HEK293T (cell line): ENCODE data around the gene TRERF1.

Experiments
- CTCF ChIA-PET: fragments of 350-600 bp; formaldehyde crosslinking; extraction: SDS; loops from one replicate; lab custom pipeline; 2021; ENCODE audit warnings: antibody characterized with exemption, inconsistent platforms; lab: Yijun Ruan, JAX
- POLR2A ChIA-PET: fragments of 350-600 bp; formaldehyde crosslinking; extraction: SDS; loops from one replicate; lab custom pipeline; 2020; ENCODE audit warnings: antibody characterized with exemption, inconsistent platforms; lab: Yijun Ruan, JAX
- DNase-seq: peaks from one replicate; pipeline ENCODE4 v3.0.0; 2012; ENCODE audit warnings: mixed read lengths; ENCODE audit errors: extremely low spot score
- ARNT ChIP-seq: fragments of 450-650 bp; IDR thresholded peaks from 2 replicates; pipeline ENCODE4 v1.6.1; 2017; ENCODE audit warnings: mild to moderate bottlenecking
- BHLHE40 ChIP-seq: fragments of 450-650 bp; IDR thresholded peaks from 2 replicates; pipeline ENCODE4 v1.6.1; 2016; ENCODE audit warnings: mild to moderate bottlenecking, moderate library complexity, borderline replicate concordance
- CTBP1 ChIP-seq: fragments of 450-650 bp; IDR thresholded peaks from 2 replicates; pipeline ENCODE4 v1.6.1; 2016; ENCODE audit warnings: borderline replicate concordance
- ELF4 ChIP-seq: fragments of 450-650 bp; IDR thresholded peaks from 2 replicates; pipeline ENCODE4 v1.6.1; 2017; ENCODE audit warnings: antibody characterized with exemption
- FOXA1 ChIP-seq: fragments of 450-650 bp; IDR thresholded peaks from 2 replicates; pipeline ENCODE4 v1.6.1; 2016; ENCODE audit warnings: mild to moderate bottlenecking
- FOXK2 ChIP-seq: fragments of 450-650 bp; IDR thresholded peaks from 2 replicates; pipeline ENCODE4 v1.6.1; 2016; ENCODE audit warnings: mild to moderate bottlenecking
- FOXM1 ChIP-seq: fragments of 450-650 bp; IDR thresholded peaks from 2 replicates; pipeline ENCODE4 v1.6.1; 2017; ENCODE audit warnings: mild to moderate bottlenecking, borderline replicate concordance
- HDGF ChIP-seq: fragments of 450-650 bp; IDR thresholded peaks from 2 replicates; pipeline ENCODE4 v1.6.1; 2017; ENCODE audit warnings: antibody characterized with exemption, borderline replicate concordance
- L3MBTL2 ChIP-seq: fragments of 450-650 bp; conservative IDR thresholded peaks from 2 replicates; pipeline ENCODE4 v1.6.1; 2016; ENCODE audit warnings: mild to moderate bottlenecking
- LEF1 ChIP-seq: fragments of 450-650 bp; IDR thresholded peaks from 2 replicates; pipeline ENCODE4 v1.6.1; 2017; ENCODE audit warnings: mild to moderate bottlenecking, borderline replicate concordance
- NFRKB ChIP-seq: fragments of 450-650 bp; IDR thresholded peaks from 2 replicates; pipeline ENCODE4 v1.6.1; 2016; ENCODE audit warnings: mild to moderate bottlenecking, moderate library complexity
- PKNOX1 ChIP-seq: fragments of 450-650 bp; IDR thresholded peaks from 2 replicates; pipeline ENCODE4 v1.6.1; 2016
- SP1 ChIP-seq: fragments of 450-650 bp; IDR thresholded peaks from 2 replicates; pipeline ENCODE4 v1.6.1; 2017
- SUZ12 ChIP-seq: fragments of 450-650 bp; IDR thresholded peaks from 2 replicates; pipeline ENCODE4 v1.6.1; 2016; ENCODE audit warnings: mild to moderate bottlenecking
- TARDBP ChIP-seq: fragments of 450-650 bp; IDR thresholded peaks from 2 replicates; pipeline ENCODE4 v1.6.1; 2016
- ZNF384 ChIP-seq: fragments of 450-650 bp; IDR thresholded peaks from 2 replicates; pipeline ENCODE4 v1.6.1; 2016

Gene TRERF1

GRCh38 chr6:42374018-42374669, 77.6 kb downstream of the TRERF1 start:
- DNase-seq = no peak
- CTCF ChIA-PET = no interaction called here
- no peak for TF ChIP-seq CTBP1
- TF ChIP-seq FOXM1 = no peak
- no peak for TF ChIP-seq FOXA1
- TF ChIP-seq ELF4 = no peak
- TF ChIP-seq ZNF384 = no peak
- TF ChIP-seq PKNOX1 = no peak
- no peak for TF ChIP-seq L3MBTL2
- no peak for TF ChIP-seq TARDBP
- no peak for TF ChIP-seq BHLHE40
- no peak for TF ChIP-seq LEF1
- TF ChIP-seq NFRKB = no peak
- TF ChIP-seq SP1 = no peak
- no peak for TF ChIP-seq HDGF
- TF ChIP-seq FOXK2 = no peak
- no peak for TF ChIP-seq SUZ12
- TF ChIP-seq ARNT = no peak
- POLR2A ChIA-PET = no interaction called here

DNA sequence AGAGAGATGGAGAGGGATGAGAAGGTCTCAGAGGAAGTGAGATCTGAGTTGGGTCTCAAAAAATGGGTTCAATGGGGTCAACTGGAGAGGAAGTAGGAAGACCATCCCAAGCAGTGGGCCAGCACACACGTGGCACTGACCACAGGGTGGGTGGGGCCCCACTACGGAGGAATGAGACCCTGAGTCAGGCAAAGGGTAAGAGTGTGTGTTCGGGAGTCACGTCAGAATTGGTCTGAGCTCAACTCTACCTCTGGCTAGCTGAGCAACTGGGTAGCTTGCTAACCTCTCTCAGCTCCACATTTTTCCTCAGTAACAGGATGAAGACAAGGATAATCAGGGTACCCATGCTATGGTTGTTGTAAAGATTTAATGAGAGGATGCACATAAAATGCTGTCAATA, 79.0 kb downstream of the TRERF1 start:
- ChIA-PET POLR2A (no interaction called here), CTCF (no interaction called here)
- no peak for DNase-seq
- no peak for TF ChIP-seq SP1
- no peak for TF ChIP-seq SUZ12
- no peak for TF ChIP-seq L3MBTL2
- no peak for TF ChIP-seq LEF1
- TF ChIP-seq BHLHE40 = no peak
- no peak for TF ChIP-seq CTBP1
- no peak for TF ChIP-seq TARDBP
- TF ChIP-seq HDGF = no peak
- no peak for TF ChIP-seq ARNT
- TF ChIP-seq NFRKB = no peak
- TF ChIP-seq ZNF384 = no peak

DNA sequence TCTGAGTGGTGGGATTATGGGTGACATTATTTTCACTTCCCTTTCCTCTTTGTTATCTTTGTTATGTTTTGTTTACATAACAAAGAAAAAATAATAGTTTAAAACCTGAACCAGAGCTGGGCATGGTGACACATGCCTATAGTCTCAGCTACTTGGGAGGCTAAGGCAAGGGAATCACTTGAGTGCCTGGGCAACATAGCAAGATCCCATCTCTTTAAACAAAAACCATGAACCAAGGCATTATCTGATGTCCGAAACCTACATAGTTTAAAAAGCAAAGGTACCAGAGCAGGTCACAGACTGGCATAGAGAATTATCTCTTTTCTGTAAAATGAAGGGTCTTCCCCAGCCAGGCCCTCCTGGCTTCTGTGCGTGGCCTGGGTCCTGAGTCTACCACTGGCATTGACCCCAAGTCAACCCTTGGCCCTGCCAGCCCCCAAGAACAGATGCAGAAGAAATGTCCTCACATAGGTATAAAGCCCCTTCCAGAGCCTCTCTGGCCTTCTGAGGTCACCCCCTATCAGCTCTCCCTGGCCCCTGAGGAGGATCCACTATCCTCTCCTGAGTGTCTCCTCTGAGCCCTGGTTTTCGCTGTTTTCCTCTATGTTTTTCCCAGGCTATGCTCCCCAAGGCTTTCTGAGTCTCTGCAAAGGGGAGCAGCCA, 81.3 kb downstream of the TRERF1 start:
- TF ChIP-seq CTBP1 (no peak), L3MBTL2 (no peak), SUZ12 (no peak), SP1 (no peak), ELF4 (no peak), PKNOX1 (no peak), HDGF (no peak)
- POLR2A ChIA-PET = no interaction called here
- CTCF ChIA-PET = no interaction called here
- no peak for DNase-seq

DNA sequence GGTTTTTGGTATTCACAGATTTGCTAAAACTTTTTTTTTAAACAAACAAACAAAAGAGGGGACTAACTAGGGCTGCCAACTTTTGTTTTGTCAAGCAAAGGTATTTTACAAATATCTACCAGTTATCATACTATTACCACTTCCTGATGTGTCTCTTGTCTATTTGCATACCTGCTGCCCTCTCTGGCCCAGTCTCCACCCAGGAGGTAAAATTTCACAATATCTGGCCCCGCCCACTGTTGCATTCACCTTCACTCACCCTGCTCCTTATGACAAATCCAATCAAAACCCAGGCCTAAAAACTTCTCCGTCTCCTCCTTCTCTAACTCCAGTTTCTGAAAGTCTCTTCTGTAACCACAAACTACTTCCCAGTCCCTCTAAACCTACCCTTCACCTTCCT, 82.2 kb downstream of the TRERF1 start:
- POLR2A ChIA-PET = no interaction called here
- DNase-seq = no peak
- CTCF ChIA-PET = no interaction called here
- TF ChIP-seq FOXA1 (no peak), ZNF384 (no peak), FOXM1 (no peak), L3MBTL2 (no peak), ARNT (no peak), SUZ12 (no peak), HDGF (no peak), CTBP1 (no peak), FOXK2 (no peak)

DNA sequence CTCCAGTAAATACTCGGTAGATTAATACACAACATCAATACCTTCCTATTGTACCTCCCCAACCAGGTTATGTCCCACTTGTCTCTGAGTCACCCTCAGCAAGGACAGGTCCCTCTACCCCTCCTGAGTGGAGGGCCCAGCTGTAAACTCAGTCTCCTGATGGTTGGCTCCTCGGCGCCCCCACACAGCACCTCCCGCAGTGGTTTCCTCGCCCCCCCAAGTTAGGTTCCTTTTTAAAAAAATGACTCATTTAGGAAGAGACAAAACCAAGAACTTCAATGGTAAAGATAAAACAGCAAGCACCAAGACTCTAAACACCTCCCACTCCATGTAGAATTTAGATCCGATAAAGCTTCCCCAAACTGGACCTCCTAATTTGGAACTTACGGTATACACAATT, 83.5 kb downstream of the TRERF1 start:
- no peak for TF ChIP-seq FOXK2
- TF ChIP-seq PKNOX1 = no peak
- no peak for TF ChIP-seq SUZ12
- TF ChIP-seq HDGF = no peak
- TF ChIP-seq LEF1 = no peak
- no peak for TF ChIP-seq SP1
- TF ChIP-seq BHLHE40 = no peak
- no peak for TF ChIP-seq TARDBP
- TF ChIP-seq CTBP1 = no peak
- TF ChIP-seq ZNF384 = no peak
- no peak for TF ChIP-seq ARNT
- no peak for TF ChIP-seq ELF4
- no peak for TF ChIP-seq FOXA1
- TF ChIP-seq NFRKB = no peak
- no peak for TF ChIP-seq FOXM1
- no peak for TF ChIP-seq L3MBTL2
- DNase-seq = no peak
- ChIA-PET CTCF (interaction anchor here (0.6 kb wide), 1 partner anchor 179 kb away, joined by 3 read pairs; no protein-coding TSS in a partner anchor), POLR2A (no interaction called here)

- CTCF ChIA-PET = interaction anchor here (0.6 kb wide), 1 partner anchor 180 kb away, joined by 3 read pairs; no protein-coding TSS in a partner anchor
- no peak for DNase-seq
- TF ChIP-seq FOXK2 (no peak), ELF4 (no peak), BHLHE40 (no peak), ARNT (no peak), NFRKB (no peak), PKNOX1 (no peak), SUZ12 (no peak), CTBP1 (no peak), FOXA1 (no peak), HDGF (no peak), TARDBP (no peak), L3MBTL2 (no peak), ZNF384 (no peak), SP1 (no peak), LEF1 (no peak), FOXM1 (no peak)
Measured at GRCh38 chr6:42367353-42368011, 84.2 kb downstream of the TRERF1 start.

More at GRCh38 chr6:42367353-42368011, 84.2 kb downstream of the TRERF1 start:
- POLR2A ChIA-PET = no interaction called here
